HUES48 (cell line): Measurements from ENCODE around the gene METRN.

ENCODE experiments used
- H3K27ac ChIP-seq: one replicate; pipeline ENCODE4 v1.7.0; 2013; ENCODE audit warnings: low read depth, low read length, inconsistent platforms
- H3K27me3 ChIP-seq: 2 replicates; pipeline ENCODE4 v1.6.1; 2013; ENCODE audit warnings: mild to moderate bottlenecking, low read length; ENCODE audit not compliant: control insufficient read depth, insufficient read depth
- H3K36me3 ChIP-seq: 2 replicates; pipeline ENCODE4 v1.6.1; 2013; ENCODE audit warnings: low read length; ENCODE audit not compliant: control insufficient read depth, insufficient read depth
- H3K4me1 ChIP-seq: 2 replicates; pipeline ENCODE4 v1.6.1; 2013; ENCODE audit warnings: mild to moderate bottlenecking, low read length; ENCODE audit not compliant: control insufficient read depth, insufficient read depth
- H3K4me3 ChIP-seq: 2 replicates; pipeline ENCODE4 v1.5.1; 2013; ENCODE audit warnings: mild to moderate bottlenecking, low read depth, low read length
- H3K9ac ChIP-seq: 2 replicates; pipeline ENCODE4 v1.6.1; 2013; ENCODE audit warnings: mild to moderate bottlenecking, low read depth, low read length, moderate library complexity
- H3K9me3 ChIP-seq: 2 replicates; pipeline ENCODE4 v1.6.1; 2013; ENCODE audit warnings: low read length; ENCODE audit not compliant: control insufficient read depth, insufficient read depth

Gene METRN

GRCh38 chr16:759110-759910 lies 44.4 kb downstream of the METRN start:
- no peak overlapping the region for H3K27ac ChIP-seq
- H3K9ac ChIP-seq, result no peak overlapping the region
- H3K36me3 ChIP-seq, result no peaks in the 10 kb centered on the region
- H3K4me3 ChIP-seq, result no peak overlapping the region
- H3K9me3 ChIP-seq, result no peaks in the 10 kb centered on the region; the same call in 1 of the 2 replicates
- no peaks in the 10 kb centered on the region for H3K27me3 ChIP-seq
- H3K4me1 ChIP-seq, result no peaks in the 10 kb centered on the region

- no peaks in the 10 kb centered on the region for H3K36me3 ChIP-seq
- H3K9ac ChIP-seq, result no peak overlapping the region
- no peak overlapping the region for H3K27ac ChIP-seq
- H3K4me3 ChIP-seq, result no peak overlapping the region
- H3K4me1 ChIP-seq, result no peaks in the 10 kb centered on the region
- H3K27me3 ChIP-seq, result no peaks in the 10 kb centered on the region
- H3K9me3 ChIP-seq, result no peaks in the 10 kb centered on the region; the same call in 1 of the 2 replicates
These were observed 45.1 kb downstream of the METRN start for GRCh38 chr16:760065-760464.

DNA sequence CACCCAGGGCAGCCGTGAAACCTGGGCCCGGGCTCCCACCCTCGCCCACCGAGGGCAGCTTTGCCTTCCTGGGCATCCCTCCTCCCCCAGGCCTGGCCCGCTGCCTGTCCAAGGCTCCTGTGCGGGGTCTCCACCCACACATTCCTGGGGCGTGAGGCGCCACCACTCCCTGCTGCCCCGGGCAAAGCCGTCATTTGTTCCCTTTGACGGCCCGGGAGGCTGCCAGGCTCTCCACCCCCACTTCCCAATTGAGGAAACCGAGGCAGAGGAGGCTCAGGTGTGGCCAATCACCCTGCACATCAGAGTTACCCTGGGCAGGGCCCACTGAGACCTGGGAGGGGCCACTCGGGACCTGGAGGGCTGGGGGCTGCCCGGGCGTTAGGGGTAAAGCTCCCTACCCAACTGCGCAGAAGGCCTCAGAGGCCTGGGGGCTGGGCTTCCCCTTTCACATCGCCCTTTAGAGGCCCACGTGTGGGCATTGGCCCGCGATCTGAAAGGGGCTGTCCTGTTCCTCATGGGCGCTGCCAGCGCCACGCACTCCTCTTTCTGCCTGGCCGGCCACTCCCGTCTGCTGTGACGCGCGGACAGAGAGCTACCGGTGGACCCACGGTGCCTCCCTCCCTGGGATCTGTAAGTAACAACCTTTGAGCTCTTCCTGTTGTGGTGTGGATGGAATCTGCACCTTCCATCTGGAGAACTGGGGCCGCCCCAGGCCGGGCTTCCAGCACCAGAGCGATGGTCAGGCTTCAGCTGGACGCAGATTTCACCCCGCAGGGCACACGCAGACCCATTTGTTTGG lies 45.8 kb downstream of the METRN start, which contains the start of gene MSLN:
Gene MSLN, plus strand, starts transcription at position 190 of the 799 bp plus-strand sequence. CDS start 1,947 bp downstream, outside the sequence.
- Histone ChIP-seq H3K9me3 (no peaks in the 10 kb centered on the region; the same call in 1 of the 2 replicates), H3K4me3 (no peak within 1 kb of the TSS), H3K36me3 (no peaks in the 10 kb centered on the region), H3K4me1 (no peaks in the 10 kb centered on the region), H3K27ac (no peak within 1 kb of the TSS), H3K9ac (no peak within 1 kb of the TSS), H3K27me3 (no peaks in the 10 kb centered on the region)

DNA sequence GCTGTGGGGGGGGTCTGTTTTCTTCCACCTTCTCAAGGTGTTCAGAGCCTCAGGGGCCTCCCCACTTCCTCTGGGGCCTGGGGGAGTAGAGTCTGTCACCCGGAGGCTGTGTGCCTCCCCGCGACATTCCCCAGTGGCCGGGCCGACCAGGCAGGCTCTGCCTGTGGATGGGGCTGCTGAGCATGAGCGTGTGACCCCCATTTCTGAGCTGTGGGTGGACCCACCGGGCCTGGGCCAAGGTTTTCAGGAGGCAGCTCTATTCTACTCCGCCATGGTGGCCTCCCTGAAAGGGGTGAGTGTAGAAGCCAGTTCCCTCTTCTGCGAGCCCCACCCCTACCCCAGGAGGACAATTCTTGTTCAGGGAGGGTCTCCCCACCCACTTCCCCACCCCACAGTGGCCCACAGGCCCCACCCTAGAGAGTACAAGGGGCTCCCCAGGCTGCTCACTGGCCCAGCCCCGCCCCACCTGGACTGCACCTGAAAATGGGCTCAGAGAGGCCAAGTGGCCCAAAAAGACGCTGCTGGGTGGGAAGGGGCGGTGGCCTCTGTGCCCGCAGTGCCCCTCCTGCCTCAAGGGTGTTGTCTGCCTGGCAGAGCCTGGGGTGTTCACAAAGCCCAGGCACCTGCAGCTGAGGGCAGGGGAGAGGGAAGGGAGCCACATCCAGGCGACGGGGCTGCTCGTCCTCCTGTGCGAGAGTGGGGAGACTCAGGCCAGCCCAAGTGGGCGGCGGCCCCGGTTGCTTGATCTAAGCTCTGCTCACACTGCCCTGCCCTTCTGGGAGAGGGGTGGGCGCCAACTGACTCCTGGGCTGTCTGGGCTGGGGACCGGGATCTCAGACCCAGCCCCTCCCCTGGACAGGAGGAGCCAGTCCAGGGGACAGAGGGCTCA lies 47.0 kb downstream of the METRN start:
- Histone ChIP-seq H3K27ac (no peak overlapping the region), H3K4me3 (no peak overlapping the region), H3K36me3 (no peaks in the 10 kb centered on the region), H3K9ac (no peak overlapping the region), H3K27me3 (no peaks in the 10 kb centered on the region), H3K4me1 (no peaks in the 10 kb centered on the region), H3K9me3 (no peaks in the 10 kb centered on the region)

DNA sequence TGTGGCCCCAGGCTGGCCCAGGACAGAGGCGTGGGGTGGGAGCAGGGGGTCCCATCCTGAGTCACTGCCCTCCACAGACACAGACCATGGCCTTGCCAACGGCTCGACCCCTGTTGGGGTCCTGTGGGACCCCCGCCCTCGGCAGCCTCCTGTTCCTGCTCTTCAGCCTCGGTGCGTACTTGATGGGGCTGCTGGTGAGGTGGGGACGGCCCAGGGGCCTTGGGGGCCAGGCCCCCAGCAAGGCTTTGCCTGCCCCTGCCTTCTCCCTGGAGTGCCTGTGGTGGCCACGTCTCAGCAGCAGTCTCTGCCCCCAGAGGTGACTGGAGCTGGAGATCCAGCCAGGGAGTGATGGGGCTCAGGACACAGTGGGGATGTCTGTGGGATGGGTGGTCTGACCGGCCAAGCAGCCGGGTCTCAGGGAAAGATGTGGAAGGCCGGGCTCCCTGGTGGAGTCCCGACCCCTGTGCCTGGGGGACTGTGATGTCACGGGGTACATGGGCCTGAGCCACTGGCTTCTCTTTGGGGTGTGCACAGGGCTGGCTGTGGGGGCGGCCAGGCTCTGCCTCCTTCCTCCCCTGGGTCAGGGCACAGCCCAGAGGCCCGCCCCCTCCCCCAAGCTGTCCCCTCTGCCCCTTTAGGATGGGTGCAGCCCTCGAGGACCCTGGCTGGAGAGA lies 47.8 kb downstream of the METRN start:
- no peaks in the 10 kb centered on the region for H3K9me3 ChIP-seq
- no peaks in the 10 kb centered on the region for H3K36me3 ChIP-seq
- no peak overlapping the region for H3K27ac ChIP-seq
- H3K27me3 ChIP-seq, result no peaks in the 10 kb centered on the region
- no peaks in the 10 kb centered on the region for H3K4me1 ChIP-seq
- H3K9ac ChIP-seq, result no peak overlapping the region
- no peak overlapping the region for H3K4me3 ChIP-seq

- Histone ChIP-seq H3K27ac (no peak overlapping the region), H3K4me3 (no peak overlapping the region), H3K4me1 (no peaks in the 10 kb centered on the region), H3K9me3 (no peaks in the 10 kb centered on the region), H3K36me3 (no peaks in the 10 kb centered on the region), H3K9ac (no peak overlapping the region), H3K27me3 (no peaks in the 10 kb centered on the region)
These were observed 48.7 kb downstream of the METRN start for GRCh38 chr16:763369-764183.

DNA sequence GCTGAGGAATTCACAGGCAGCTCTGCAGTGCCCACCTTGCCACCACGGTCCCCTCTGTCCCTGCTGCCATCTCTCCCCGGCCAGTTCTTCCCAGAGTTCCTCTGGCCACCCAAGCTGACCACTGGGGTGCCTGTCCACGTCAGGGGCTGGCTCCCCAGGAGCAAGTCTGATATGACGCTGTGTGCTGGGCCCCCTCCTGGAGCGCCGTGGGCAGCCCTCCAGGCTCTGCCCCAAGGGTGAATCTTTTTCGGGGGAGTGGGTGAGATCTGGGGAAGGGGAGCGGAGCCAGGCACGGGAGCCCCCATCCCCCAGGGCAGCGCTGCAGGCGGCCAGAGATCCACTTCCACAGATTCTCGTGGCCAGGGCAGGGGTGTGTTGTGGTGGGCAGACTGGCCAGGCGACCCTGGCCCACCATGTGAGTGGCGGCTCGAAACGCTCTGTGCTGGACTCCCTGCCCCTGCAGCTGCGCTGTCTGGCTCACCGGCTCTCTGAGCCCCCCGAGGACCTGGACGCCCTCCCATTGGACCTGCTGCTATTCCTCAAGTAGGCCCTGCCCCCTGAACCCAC lies 49.3 kb downstream of the METRN start:
- Histone ChIP-seq H3K4me1 (no peaks in the 10 kb centered on the region), H3K27me3 (no peaks in the 10 kb centered on the region), H3K36me3 (no peaks in the 10 kb centered on the region), H3K4me3 (no peak overlapping the region), H3K9me3 (no peaks in the 10 kb centered on the region), H3K9ac (no peak overlapping the region), H3K27ac (no peak overlapping the region)

- no peak overlapping the region for H3K27ac ChIP-seq
- H3K9ac ChIP-seq, result no peak overlapping the region
- H3K36me3 ChIP-seq, result no peaks in the 10 kb centered on the region
- no peaks in the 10 kb centered on the region for H3K9me3 ChIP-seq
- no peaks in the 10 kb centered on the region for H3K27me3 ChIP-seq
- no peaks in the 10 kb centered on the region for H3K4me1 ChIP-seq
- no peak overlapping the region for H3K4me3 ChIP-seq
These were observed 50.0 kb downstream of the METRN start for GRCh38 chr16:764848-765487.

DNA sequence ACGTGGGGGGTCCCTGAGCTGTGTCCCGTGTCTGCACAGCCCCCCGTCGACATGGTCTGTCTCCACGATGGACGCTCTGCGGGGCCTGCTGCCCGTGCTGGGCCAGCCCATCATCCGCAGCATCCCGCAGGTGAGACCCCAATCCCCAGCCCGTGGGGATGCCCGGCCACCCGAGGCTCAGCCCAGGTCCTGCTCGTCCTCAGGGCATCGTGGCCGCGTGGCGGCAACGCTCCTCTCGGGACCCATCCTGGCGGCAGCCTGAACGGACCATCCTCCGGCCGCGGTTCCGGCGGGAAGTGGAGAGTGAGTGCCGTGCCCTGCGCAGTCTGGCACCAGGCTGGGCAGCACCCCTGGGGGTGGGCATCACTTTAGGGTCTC lies 50.6 kb downstream of the METRN start:
- Histone ChIP-seq H3K27ac (no peak overlapping the region), H3K27me3 (no peaks in the 10 kb centered on the region), H3K36me3 (no peaks in the 10 kb centered on the region), H3K9me3 (no peaks in the 10 kb centered on the region), H3K4me3 (no peak overlapping the region), H3K4me1 (no peaks in the 10 kb centered on the region), H3K9ac (no peak overlapping the region)
